ENCODE measurements around the gene NUBPL.
"Not testable (repeated sequence)": the region's sequence is repeated elsewhere in the genome, so short reads cannot be mapped to it uniquely, and the experiment has no call there.

NUBPL gene

DNA sequence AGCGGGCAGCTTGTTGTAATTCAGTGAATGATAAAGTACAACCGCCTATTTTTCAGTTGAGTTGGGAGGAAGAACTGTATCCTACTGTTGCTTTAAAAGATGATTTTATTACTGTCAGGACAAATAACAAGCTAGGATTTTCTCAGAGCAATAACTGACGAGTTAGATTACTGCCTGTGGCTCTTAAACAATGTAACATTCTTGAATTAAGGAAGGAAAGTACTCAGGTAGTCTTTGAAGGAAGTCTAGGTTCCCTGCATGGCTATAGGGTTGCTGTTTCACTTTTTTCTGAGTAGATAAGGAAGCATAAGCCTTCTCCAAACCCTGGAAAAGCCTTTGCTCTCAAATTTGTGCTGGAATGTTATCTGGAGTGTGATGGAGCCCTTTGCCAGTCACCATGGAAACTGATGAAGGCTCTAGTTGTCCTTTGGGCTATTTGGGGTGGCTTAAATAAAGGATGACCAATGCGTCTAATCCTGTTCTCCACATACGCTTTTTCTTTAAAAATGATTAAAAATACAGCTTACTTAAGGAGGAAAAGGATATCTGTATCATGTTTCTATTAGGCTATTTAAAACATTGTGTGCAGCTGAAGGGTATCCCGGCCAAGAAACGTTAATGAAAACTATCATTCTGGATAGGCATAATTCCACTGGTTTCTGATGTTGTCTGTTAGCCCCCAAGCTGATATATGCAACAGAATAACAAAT is 17.7 kb downstream of the NUBPL start:
- no peak for DNase-seq

DNA sequence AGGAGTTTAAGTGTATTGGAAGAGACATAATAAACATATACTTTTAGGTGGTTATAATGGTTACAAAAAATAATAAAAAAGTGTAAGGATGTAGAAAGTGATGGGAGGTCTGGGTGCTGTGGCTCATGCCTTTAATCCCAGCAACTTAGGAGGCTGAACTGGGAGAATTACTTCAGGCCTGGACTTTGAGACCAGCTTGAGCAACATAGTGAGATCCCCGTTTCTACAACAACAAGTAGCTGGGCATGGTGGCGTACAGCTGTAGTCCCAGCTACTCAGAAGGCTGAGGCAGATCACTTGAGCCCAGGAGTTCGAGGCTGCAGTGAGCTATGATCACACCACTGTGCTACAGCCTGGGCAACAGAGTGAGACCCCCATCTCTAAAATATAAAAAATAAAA is 19.0 kb downstream of the NUBPL start:
- DNase-seq, result no peak

- no peak for DNase-seq
These were observed 21.1 kb downstream of the NUBPL start for GRCh38 chr14:31582286-31582691.

- DNase-seq, result no peak
These were observed 21.7 kb downstream of the NUBPL start for GRCh38 chr14:31582836-31583452.

GRCh38 chr14:31590206-31590605 is 29.0 kb downstream of the NUBPL start:
- no peak for DNase-seq

DNA sequence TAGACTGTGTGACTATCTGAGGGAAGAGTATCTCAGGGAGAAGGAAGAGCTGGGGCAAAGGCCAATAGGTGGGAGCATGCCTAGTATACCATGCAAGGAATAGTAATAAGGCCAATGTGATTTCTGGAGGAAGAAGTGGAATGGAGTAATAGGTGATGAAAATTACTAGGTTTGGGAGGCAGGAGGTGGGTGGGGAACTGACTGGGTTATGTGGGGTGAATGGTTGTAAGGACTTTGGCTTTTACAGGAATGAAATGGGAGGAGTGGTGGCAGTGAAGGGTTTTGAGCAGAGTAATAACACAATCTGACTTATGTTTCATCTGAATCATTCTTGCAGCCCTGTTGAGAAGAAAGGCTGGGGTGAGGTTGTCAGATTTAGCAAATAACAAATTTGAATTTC is 30.9 kb downstream of the NUBPL start:
- no peak for DNase-seq

- no peak for DNase-seq
These were observed 31.4 kb downstream of the NUBPL start for GRCh38 chr14:31592631-31593030.

DNA sequence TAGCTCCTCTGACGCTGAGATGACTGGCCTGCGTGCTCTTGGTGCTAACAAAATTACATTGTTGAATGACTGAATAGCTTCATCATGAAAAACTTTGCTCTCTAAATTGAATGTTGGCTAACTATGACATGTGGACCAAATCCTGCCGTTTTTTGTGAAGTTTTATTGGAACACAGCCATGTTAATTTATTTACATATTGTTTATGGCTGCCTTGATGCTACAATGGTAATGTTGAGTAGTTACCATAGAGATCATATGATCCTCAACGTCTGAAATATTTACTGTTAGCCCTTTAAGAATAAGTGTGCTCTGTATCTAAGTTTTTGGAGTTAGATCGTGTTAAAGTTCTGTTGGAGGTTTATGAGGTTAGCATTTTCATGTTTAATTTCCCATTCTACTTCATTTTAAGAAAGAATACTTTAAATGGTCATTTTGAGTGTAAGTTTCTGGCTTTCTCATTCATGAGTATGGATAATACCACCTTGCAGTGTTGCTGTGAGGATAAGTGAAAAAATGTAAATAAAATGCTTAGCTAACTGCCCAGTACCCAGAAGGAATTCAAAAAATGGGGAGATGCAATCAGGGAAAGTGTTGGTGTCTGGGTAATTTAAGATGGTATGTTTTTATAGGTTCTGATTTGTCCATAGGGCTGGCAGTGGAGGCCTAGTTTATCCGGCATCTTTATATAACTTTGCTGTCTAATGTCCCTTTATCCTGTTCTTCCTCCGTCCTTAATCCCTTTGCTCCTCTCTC is 35.3 kb downstream of the NUBPL start:
- no peak for DNase-seq

DNA sequence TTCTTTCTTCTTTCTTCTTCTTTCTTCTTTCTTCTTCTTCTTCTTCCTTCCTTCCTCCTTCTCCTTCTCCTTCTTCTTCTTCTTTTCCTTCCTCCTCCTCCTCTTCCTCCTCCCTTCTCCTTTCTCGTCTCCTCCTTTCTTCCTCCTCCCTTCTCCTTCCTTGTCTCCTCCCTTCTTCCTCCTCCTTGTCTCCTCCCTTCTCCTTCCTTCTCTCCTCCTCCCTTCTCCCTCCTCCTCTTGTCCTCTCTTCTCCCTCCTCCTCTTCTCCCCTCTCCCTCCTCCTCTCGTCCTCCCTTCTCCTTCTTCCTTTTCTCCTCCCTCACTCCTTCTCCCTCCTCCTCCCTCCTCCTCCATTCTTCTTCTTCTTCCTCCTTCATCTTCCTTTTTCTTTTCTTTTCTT is 44.5 kb downstream of the NUBPL start:
- DNase-seq, result no peak

- DNase-seq, result no peak
These were observed 50.7 kb downstream of the NUBPL start for GRCh38 chr14:31611778-31612433.

DNA sequence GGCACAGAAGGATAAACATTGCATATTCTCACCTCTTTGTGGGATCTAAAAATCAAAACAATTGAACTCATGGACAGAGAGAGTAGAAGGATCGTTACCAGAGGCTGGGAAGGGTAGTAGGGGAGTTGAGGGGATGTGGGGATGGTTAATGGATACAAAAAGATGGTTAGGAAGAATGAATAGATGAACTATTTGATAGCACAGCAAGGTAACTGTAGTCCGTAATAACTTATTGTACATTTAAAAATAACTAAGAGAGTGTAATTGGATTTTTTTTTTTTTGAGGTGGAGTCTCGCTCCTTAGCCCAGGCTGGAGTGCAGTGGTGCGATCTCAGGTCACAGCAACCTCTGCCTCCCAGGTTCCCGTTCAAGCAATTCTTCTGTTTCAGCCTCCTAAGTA is 52.0 kb downstream of the NUBPL start:
- DNase-seq, result no peak

GRCh38 chr14:31618884-31619283 is 57.7 kb downstream of the NUBPL start:
- DNase-seq, result not testable (repeated sequence)

DNA sequence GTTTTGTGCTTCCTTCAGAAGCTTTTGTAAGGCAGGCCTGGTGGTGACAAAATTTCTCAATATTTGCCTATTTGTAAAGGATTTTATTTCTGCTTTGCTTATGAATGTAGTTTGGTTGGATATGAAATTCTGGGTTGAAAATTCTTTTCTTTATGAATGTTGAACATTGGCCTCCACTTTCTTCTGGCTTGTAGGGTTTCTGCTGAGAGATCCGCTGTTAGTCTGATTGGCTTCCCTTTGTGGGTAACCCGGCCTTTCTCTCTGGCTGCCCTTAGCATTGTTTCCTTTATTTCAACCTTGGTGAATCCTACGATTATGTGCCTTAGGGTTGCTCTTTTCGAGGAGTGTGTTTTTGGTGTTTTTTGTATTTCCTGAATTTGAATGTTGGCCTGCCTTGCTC is 58.2 kb downstream of the NUBPL start:
- DNase-seq, result no peak

DNA sequence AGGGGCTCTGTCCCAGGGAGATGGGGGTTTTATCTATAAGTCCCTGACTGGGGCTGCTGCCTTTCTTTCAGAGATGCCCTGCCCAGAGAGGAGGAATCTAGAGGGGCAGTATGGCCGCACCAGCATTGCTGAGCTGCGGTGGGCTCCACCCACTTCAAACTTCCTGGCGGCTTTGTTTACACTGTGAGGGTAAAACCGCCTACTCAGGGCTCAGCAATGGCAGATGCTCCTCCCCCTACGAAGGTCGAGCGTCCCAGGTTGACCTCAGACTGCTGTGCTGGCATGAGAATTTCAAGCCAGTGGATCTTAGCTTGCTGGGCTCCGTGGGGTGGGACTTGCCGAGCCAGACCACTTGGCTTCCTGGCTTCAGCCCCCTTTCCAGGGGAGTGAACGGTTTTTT is 59.7 kb downstream of the NUBPL start:
- not testable (repeated sequence) for DNase-seq

- DNase-seq, result no peak
These were observed 60.9 kb downstream of the NUBPL start for GRCh38 chr14:31622060-31622459.

DNA sequence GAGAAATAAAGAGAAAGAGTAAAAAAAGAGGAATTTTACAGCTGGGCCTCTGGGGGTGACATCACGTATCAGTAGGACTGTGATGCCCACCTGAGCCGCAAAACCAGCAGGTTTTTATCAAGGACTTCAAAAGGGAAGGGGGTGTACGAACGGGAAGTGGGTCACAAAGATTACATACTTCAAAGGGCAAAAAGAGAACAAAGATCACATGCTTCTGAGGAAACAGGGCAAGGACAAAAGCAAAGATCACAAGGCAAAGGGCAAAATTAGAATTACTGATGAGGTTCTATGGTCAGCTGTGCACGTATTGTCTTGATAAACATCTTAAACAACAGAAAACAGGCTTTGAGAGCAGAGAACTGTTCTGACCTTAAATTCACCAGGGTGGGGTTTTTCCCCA is 91.7 kb downstream of the NUBPL start:
- DNase-seq, result not testable (repeated sequence)

DNA sequence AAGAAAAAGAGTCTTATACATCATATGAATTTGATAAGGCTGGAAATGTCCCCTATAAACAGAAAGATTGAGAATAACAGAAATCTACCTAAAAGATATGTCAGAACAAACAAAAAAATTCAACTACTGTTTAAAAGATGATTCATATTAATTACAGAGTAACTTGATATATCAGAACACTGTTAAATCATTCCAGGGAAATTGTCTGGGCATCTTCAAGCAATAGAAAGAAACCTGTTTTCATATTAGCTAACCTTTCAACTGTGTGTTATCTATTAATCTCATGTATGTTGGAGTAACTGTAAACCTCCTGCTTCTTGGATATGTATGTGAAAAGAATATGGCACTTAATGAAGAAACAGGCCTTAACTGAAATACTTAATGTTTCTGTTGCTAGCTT is 96.7 kb downstream of the NUBPL start:
- no peak for DNase-seq

- DNase-seq, result no peak
These were observed 98.1 kb downstream of the NUBPL start for GRCh38 chr14:31659278-31659677.

DNA sequence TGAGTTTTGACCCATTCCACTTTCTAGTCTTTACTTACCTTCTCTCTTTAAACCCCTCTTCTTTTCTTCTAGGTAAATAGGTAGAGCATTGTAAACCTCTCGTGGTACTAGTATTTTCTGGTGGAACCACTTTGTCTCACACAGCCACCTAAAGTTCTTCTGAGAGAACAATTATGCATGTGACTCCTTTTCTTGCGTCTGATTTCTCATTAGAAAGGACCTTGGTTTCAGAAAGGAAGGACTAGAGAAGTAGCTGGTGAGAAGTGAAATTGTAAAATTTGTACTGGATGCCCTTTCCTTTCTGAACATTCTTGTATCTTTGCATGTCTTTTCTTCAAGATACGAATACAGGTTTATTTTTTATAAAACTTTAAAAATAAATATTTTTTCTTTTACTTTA is 99.0 kb downstream of the NUBPL start:
- no peak for DNase-seq

GRCh38 chr14:31660728-31661127 is 99.5 kb downstream of the NUBPL start:
- no peak for DNase-seq

DNA sequence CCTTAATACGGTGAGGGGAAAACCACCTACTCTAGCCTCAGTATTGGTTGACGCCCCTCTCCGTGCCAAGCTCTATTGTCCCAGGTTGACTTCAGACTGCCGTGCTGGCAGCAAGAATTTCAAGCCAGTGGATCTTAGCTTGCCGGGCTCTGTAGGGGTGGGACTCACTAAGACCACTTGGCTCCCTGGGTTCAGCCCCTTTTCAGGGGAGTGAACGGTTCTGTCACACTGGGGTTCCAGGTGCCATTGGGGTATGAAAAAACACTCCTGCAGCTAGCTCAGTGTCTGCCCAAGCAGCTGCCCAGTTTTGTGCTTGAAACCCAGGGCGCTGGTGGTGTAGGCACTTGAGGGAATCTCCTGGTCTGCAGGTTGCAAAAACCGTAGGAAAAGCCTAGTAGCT is 107.1 kb downstream of the NUBPL start:
- no peak for DNase-seq

DNA sequence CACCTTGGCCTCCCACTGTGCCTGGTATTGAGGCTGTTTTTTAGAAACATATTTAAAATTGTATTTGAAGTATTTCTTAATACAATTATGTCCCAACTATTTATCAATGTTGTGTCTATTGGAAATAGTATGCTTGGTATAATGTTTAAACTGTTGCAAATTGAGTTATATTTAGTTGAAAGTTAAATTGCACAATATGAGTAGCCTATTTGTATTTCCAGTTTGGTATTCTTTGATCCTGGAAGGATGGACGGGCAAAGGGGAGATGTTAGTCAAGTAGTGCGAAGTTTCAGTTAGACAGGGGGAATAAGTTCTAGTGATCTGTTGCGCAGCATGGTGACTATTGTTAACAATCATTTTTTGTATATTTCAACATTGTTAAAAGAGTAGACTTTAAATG is 111.5 kb downstream of the NUBPL start:
- no peak for DNase-seq

GRCh38 chr14:31677052-31677451 is 115.8 kb downstream of the NUBPL start:
- DNase-seq, result no peak

DNA sequence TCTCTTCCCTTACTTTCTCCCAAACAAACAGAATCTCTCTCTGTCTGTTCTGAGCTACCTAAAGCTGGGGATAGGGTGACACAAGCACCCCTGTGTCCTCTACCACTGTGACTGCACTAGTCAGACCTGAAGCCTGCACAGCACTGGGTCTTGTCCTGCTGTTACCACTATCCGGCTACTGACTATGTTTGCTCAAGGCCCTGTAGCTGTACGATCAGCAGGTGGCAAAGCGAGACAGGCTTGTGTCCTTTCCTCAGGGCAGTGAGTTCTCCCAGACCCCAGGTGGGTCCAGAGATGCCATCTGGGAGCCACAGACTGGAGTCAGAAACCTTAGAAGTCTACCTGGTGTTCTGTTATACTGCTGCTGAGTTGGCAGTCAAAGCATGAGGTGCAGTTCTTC is 116.4 kb downstream of the NUBPL start:
- DNase-seq, result no peak
